Neural progenitor cell (in vitro differentiated cells): Measurements from ENCODE around the gene OPCML. TPM values are rescaled to one million over a fixed set of nuclear protein-coding genes. Genes with fewer than 3 reads are reported as not detected.

Experiments
- DNase-seq: peaks from one replicate; pipeline ENCODE4 v3.0.0-alpha.2; 2016; ENCODE audit warnings: low spot score
- H2AFZ ChIP-seq: fragments of 200-600 bp; sonication (generic); replicated peaks from 2 replicates; pipeline ENCODE4 v1.6.1; 2016; ENCODE audit warnings: antibody characterized with exemption
- H3F3A ChIP-seq: fragments of 200-600 bp; sonication (generic); 2 replicates; pipeline ENCODE4 v1.6.1; 2016; ENCODE audit warnings: antibody characterized with exemption, low read depth
- H3K27ac ChIP-seq: fragments of 200-600 bp; sonication (generic); 2 replicates; pipeline ENCODE4 v1.5.1; 2016; ENCODE audit warnings: mild to moderate bottlenecking
- H3K27me3 ChIP-seq: fragments of 200-600 bp; sonication (generic); 2 replicates; pipeline ENCODE4 v1.6.1; 2016; ENCODE audit warnings: mild to moderate bottlenecking, moderate library complexity
- H3K36me3 ChIP-seq: fragments of 200-600 bp; sonication (generic); 2 replicates; pipeline ENCODE4 v1.5.1; 2016
- H3K4me1 ChIP-seq: fragments of 200-600 bp; sonication (generic); 2 replicates; pipeline ENCODE4 v1.6.1; 2016; ENCODE audit warnings: mixed run types
- H3K4me2 ChIP-seq: fragments of 200-600 bp; sonication (generic); 2 replicates; pipeline ENCODE4 v1.6.1; 2016
- H3K4me3 ChIP-seq: fragments of 200-600 bp; sonication (generic); 2 replicates; pipeline ENCODE4 v1.5.1; 2016
- H3K79me2 ChIP-seq: fragments of 200-600 bp; sonication (generic); 2 replicates; pipeline ENCODE4 v1.6.1; 2016; ENCODE audit warnings: low read depth
- H3K9ac ChIP-seq: fragments of 200-600 bp; sonication (generic); 2 replicates; pipeline ENCODE4 v1.6.1; 2016
- H3K9me3 ChIP-seq: fragments of 200-600 bp; sonication (generic); 2 replicates; pipeline ENCODE4 v1.5.1; 2016; ENCODE audit warnings: low read depth
- H4K20me1 ChIP-seq: fragments of 200-600 bp; sonication (generic); 2 replicates; pipeline ENCODE4 v1.6.1; 2016; ENCODE audit warnings: low read depth
- H3K27ac Mint-ChIP-seq: 3 replicates; pipeline ENCODE4 v1.8.0; 2021; ENCODE audit warnings: mixed read lengths
- H3K27me3 Mint-ChIP-seq: 2 replicates; pipeline ENCODE4 v1.8.0; 2022; ENCODE audit warnings: low read depth, mild to moderate bottlenecking, inconsistent platforms, moderate library complexity, mixed read lengths; ENCODE audit not compliant: insufficient read depth
- H3K36me3 Mint-ChIP-seq: 3 replicates; pipeline ENCODE4 v1.8.0; 2021; ENCODE audit warnings: mixed read lengths
- H3K4me1 Mint-ChIP-seq: 3 replicates; pipeline ENCODE4 v1.8.0; 2021; ENCODE audit warnings: mixed read lengths
- H3K4me3 Mint-ChIP-seq: 3 replicates; pipeline ENCODE4 v1.8.0; 2021; ENCODE audit warnings: mild to moderate bottlenecking, moderate library complexity, mixed read lengths
- H3K9me3 Mint-ChIP-seq: 3 replicates; pipeline ENCODE4 v1.8.0; 2020; ENCODE audit warnings: mixed read lengths
- EZH2 ChIP-seq: fragments of 200-600 bp; sonication (generic); IDR thresholded peaks from 2 replicates; pipeline ENCODE4 v1.6.1; 2017; ENCODE audit warnings: antibody characterized with exemption, mild to moderate bottlenecking, moderate library complexity
- EZH2phosphoT487 ChIP-seq: fragments of 200-600 bp; sonication (generic); IDR thresholded peaks from 2 replicates; pipeline ENCODE4 v1.6.1; 2017; ENCODE audit warnings: antibody characterized with exemption
- total RNA-seq: library from RNA; depleted of rRNA; stranded (reverse); fragments of >200 nt; gene quantifications from 2 replicates; pipeline ENCODE4 v1.2.3, GENCODE V29; 2015; ENCODE audit warnings: low replicate concordance
- TF ChIP-seq, protein P1 (sequence below): fragments of 200-600 bp; sonication (generic); IDR thresholded peaks from 2 replicates; pipeline ENCODE4 v1.5.1; 2017; ENCODE audit warnings: antibody characterized with exemption, mild to moderate bottlenecking

The OPCML gene
- total RNA-seq, 1 donor from 2014 or later, result 0.02 TPM

DNA sequence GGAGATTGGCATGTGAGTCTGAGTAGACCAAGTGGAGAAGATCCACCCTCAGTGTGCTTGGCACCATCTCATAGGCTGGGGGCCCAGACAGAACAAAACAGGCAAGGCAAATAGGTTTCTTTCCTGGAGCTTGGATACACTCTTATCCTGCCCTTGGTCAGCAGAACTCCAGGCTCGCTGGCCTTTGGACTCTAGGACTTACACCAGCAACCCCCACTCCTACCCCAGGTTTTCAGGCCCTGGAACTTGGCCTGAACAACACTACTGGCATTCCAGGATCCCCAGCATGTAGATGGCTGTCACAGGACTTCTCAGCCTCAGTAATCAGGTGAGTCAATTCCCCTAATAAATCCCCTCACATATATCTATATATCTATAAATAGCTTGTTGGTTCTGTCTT is 637.7 kb downstream of the OPCML start:
- Histone ChIP-seq H4K20me1 (no peaks in the 10 kb centered on the region), H2AFZ (no peak overlapping the region), H3K27me3 (no peaks in the 10 kb centered on the region), H3K4me2 (no peak overlapping the region), H3K9ac (no peak overlapping the region), H3K9me3 (no peaks in the 10 kb centered on the region), H3F3A (no peaks in the 10 kb centered on the region), H3K4me1 (peaks cover 9% of the 10 kb centered on the region), H3K79me2 (no peaks in the 10 kb centered on the region), H3K4me3 (no peak overlapping the region), H3K36me3 (no peaks in the 10 kb centered on the region), H3K27ac (no peak overlapping the region)
- Mint-ChIP-seq H3K27me3 (peaks cover 2% of the 10 kb centered on the region), H3K4me1 (peaks cover 6% of the 10 kb centered on the region), H3K27ac (no peak overlapping the region), H3K9me3 (peaks cover 7% of the 10 kb centered on the region), H3K4me3 (no peak overlapping the region), H3K36me3 (no peaks in the 10 kb centered on the region)
- no peak for DNase-seq
- no peak for TF ChIP-seq EZH2phosphoT487
- TF ChIP-seq EZH2, result no peak
- TF ChIP-seq, protein P1, sequence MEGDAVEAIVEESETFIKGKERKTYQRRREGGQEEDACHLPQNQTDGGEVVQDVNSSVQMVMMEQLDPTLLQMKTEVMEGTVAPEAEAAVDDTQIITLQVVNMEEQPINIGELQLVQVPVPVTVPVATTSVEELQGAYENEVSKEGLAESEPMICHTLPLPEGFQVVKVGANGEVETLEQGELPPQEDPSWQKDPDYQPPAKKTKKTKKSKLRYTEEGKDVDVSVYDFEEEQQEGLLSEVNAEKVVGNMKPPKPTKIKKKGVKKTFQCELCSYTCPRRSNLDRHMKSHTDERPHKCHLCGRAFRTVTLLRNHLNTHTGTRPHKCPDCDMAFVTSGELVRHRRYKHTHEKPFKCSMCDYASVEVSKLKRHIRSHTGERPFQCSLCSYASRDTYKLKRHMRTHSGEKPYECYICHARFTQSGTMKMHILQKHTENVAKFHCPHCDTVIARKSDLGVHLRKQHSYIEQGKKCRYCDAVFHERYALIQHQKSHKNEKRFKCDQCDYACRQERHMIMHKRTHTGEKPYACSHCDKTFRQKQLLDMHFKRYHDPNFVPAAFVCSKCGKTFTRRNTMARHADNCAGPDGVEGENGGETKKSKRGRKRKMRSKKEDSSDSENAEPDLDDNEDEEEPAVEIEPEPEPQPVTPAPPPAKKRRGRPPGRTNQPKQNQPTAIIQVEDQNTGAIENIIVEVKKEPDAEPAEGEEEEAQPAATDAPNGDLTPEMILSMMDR, result no peak

- H3K36me3 ChIP-seq, result no peaks in the 10 kb centered on the region
- no peak overlapping the region for H3K27ac ChIP-seq
- no peaks in the 10 kb centered on the region for H3K79me2 ChIP-seq
- H3K4me2 ChIP-seq, result no peak overlapping the region
- H3K9ac ChIP-seq, result no peak overlapping the region
- H3K4me3 ChIP-seq, result no peak overlapping the region
- no peaks in the 10 kb centered on the region for H3K9me3 ChIP-seq
- H4K20me1 ChIP-seq, result no peaks in the 10 kb centered on the region
- no peaks in the 10 kb centered on the region for H3F3A ChIP-seq
- peaks cover 6% of the 10 kb centered on the region for H3K4me1 Mint-ChIP-seq
- no peak overlapping the region for H3K4me3 Mint-ChIP-seq
- H3K27me3 ChIP-seq, result no peaks in the 10 kb centered on the region
- H3K4me1 ChIP-seq, result peaks cover 9% of the 10 kb centered on the region
- TF ChIP-seq EZH2phosphoT487 (no peak), EZH2 (no peak)
- TF ChIP-seq, protein P1, result no peak
- H3K27ac Mint-ChIP-seq, result no peak overlapping the region
- H3K27me3 Mint-ChIP-seq, result no peaks in the 10 kb centered on the region
- H3K36me3 Mint-ChIP-seq, result peaks cover under 1% of the 10 kb centered on the region
- no peak overlapping the region for H2AFZ ChIP-seq
- DNase-seq, result no peak
- H3K9me3 Mint-ChIP-seq, result peaks cover 7% of the 10 kb centered on the region
Measured at GRCh38 chr11:132892876-132893275, 639.4 kb downstream of the OPCML start.

DNA sequence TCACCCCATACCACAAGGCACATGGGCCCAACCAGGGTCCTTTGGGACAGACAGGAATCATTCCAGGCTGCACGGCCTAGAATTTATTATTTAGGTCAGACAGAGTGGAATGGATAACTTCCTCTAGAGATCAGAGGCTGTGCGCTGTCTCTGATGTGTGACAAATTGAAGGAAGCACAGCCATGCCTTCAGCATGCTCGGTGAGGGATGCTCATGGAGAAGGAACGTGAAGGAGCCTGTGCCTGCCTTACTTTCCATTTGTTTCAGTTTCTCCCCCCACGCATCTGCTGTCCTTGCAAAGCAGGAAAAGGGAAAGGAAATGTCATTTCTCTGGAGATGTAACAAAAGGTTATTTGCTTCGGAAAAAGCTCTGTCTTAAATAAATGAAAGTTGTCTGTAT is 644.1 kb downstream of the OPCML start:
- Histone ChIP-seq H3K36me3 (no peaks in the 10 kb centered on the region), H2AFZ (no peak overlapping the region), H3K4me2 (no peak overlapping the region), H3K79me2 (no peaks in the 10 kb centered on the region), H3K27ac (no peak overlapping the region), H3K9me3 (no peaks in the 10 kb centered on the region), H3K9ac (no peak overlapping the region), H3K4me3 (no peak overlapping the region), H4K20me1 (no peaks in the 10 kb centered on the region), H3K4me1 (no peaks in the 10 kb centered on the region), H3F3A (no peaks in the 10 kb centered on the region), H3K27me3 (no peaks in the 10 kb centered on the region)
- TF ChIP-seq EZH2phosphoT487, result no peak
- TF ChIP-seq, protein P1, result no peak
- no peak for TF ChIP-seq EZH2
- Mint-ChIP-seq H3K27me3 (no peaks in the 10 kb centered on the region), H3K4me1 (peaks cover 20% of the 10 kb centered on the region), H3K4me3 (no peak overlapping the region), H3K27ac (no peak overlapping the region), H3K36me3 (peaks cover 2% of the 10 kb centered on the region), H3K9me3 (peaks cover 5% of the 10 kb centered on the region)
- DNase-seq, result no peak
